Neural progenitor cell (in vitro differentiated cells): Measurements from ENCODE around the gene HMGCS1. TPM values are rescaled to one million over a fixed set of nuclear protein-coding genes. Genes with fewer than 3 reads are reported as not detected.

Experiments used
- DNase-seq: peaks from one replicate; pipeline ENCODE4 v3.0.0-alpha.2; 2016; ENCODE audit warnings: low spot score
- H2AFZ ChIP-seq: fragments of 200-600 bp; sonication (generic); replicated peaks from 2 replicates; pipeline ENCODE4 v1.6.1; 2016; ENCODE audit warnings: antibody characterized with exemption
- H3F3A ChIP-seq: fragments of 200-600 bp; sonication (generic); 2 replicates; pipeline ENCODE4 v1.6.1; 2016; ENCODE audit warnings: antibody characterized with exemption, low read depth
- H3K27ac ChIP-seq: fragments of 200-600 bp; sonication (generic); 2 replicates; pipeline ENCODE4 v1.5.1; 2016; ENCODE audit warnings: mild to moderate bottlenecking
- H3K27me3 ChIP-seq: fragments of 200-600 bp; sonication (generic); 2 replicates; pipeline ENCODE4 v1.6.1; 2016; ENCODE audit warnings: mild to moderate bottlenecking, moderate library complexity
- H3K36me3 ChIP-seq: fragments of 200-600 bp; sonication (generic); 2 replicates; pipeline ENCODE4 v1.5.1; 2016
- H3K4me1 ChIP-seq: fragments of 200-600 bp; sonication (generic); 2 replicates; pipeline ENCODE4 v1.6.1; 2016; ENCODE audit warnings: mixed run types
- H3K4me2 ChIP-seq: fragments of 200-600 bp; sonication (generic); 2 replicates; pipeline ENCODE4 v1.6.1; 2016
- H3K4me3 ChIP-seq: fragments of 200-600 bp; sonication (generic); 2 replicates; pipeline ENCODE4 v1.5.1; 2016
- H3K79me2 ChIP-seq: fragments of 200-600 bp; sonication (generic); 2 replicates; pipeline ENCODE4 v1.6.1; 2016; ENCODE audit warnings: low read depth
- H3K9ac ChIP-seq: fragments of 200-600 bp; sonication (generic); 2 replicates; pipeline ENCODE4 v1.6.1; 2016
- H3K9me3 ChIP-seq: fragments of 200-600 bp; sonication (generic); 2 replicates; pipeline ENCODE4 v1.5.1; 2016; ENCODE audit warnings: low read depth
- H4K20me1 ChIP-seq: fragments of 200-600 bp; sonication (generic); 2 replicates; pipeline ENCODE4 v1.6.1; 2016; ENCODE audit warnings: low read depth
- H3K27ac Mint-ChIP-seq: 3 replicates; pipeline ENCODE4 v1.8.0; 2021; ENCODE audit warnings: mixed read lengths
- H3K27me3 Mint-ChIP-seq: 2 replicates; pipeline ENCODE4 v1.8.0; 2022; ENCODE audit warnings: low read depth, mild to moderate bottlenecking, inconsistent platforms, moderate library complexity, mixed read lengths; ENCODE audit not compliant: insufficient read depth
- H3K36me3 Mint-ChIP-seq: 3 replicates; pipeline ENCODE4 v1.8.0; 2021; ENCODE audit warnings: mixed read lengths
- H3K4me1 Mint-ChIP-seq: 3 replicates; pipeline ENCODE4 v1.8.0; 2021; ENCODE audit warnings: mixed read lengths
- H3K4me3 Mint-ChIP-seq: 3 replicates; pipeline ENCODE4 v1.8.0; 2021; ENCODE audit warnings: mild to moderate bottlenecking, moderate library complexity, mixed read lengths
- H3K9me3 Mint-ChIP-seq: 3 replicates; pipeline ENCODE4 v1.8.0; 2020; ENCODE audit warnings: mixed read lengths
- CTCF ChIP-seq: fragments of 200-600 bp; sonication (generic); IDR thresholded peaks from 2 replicates; pipeline ENCODE4 v1.5.1; 2017; ENCODE audit warnings: antibody characterized with exemption, mild to moderate bottlenecking
- EZH2 ChIP-seq: fragments of 200-600 bp; sonication (generic); IDR thresholded peaks from 2 replicates; pipeline ENCODE4 v1.6.1; 2017; ENCODE audit warnings: antibody characterized with exemption, mild to moderate bottlenecking, moderate library complexity
- EZH2phosphoT487 ChIP-seq: fragments of 200-600 bp; sonication (generic); IDR thresholded peaks from 2 replicates; pipeline ENCODE4 v1.6.1; 2017; ENCODE audit warnings: antibody characterized with exemption
- total RNA-seq: library from RNA; depleted of rRNA; stranded (reverse); fragments of >200 nt; gene quantifications from 2 replicates; pipeline ENCODE4 v1.2.3, GENCODE V29; 2015; ENCODE audit warnings: low replicate concordance

Gene HMGCS1
- total RNA-seq, 1 donor from 2014 or later = 274 TPM

GRCh38 chr5:43357067-43357466 lies 43.9 kb upstream of the HMGCS1 start:
- Histone ChIP-seq H3K27ac (no peak overlapping the region), H4K20me1 (no peaks in the 10 kb centered on the region), H3K79me2 (no peaks in the 10 kb centered on the region), H3F3A (no peaks in the 10 kb centered on the region), H3K9ac (no peak overlapping the region), H2AFZ (no peak overlapping the region), H3K4me3 (no peak overlapping the region), H3K4me2 (no peak overlapping the region), H3K4me1 (no peaks in the 10 kb centered on the region), H3K27me3 (no peaks in the 10 kb centered on the region), H3K36me3 (no peaks in the 10 kb centered on the region), H3K9me3 (no peaks in the 10 kb centered on the region)
- peaks cover 2% of the 10 kb centered on the region for H3K27me3 Mint-ChIP-seq
- TF ChIP-seq EZH2 = no peak
- TF ChIP-seq CTCF = no peak
- TF ChIP-seq EZH2phosphoT487 = no peak
- DNase-seq = no peak
- no peak overlapping the region for H3K4me3 Mint-ChIP-seq
- no peaks in the 10 kb centered on the region for H3K4me1 Mint-ChIP-seq
- peaks cover 11% of the 10 kb centered on the region for H3K9me3 Mint-ChIP-seq
- H3K27ac Mint-ChIP-seq = no peak overlapping the region
- no peaks in the 10 kb centered on the region for H3K36me3 Mint-ChIP-seq

GRCh38 chr5:43354774-43355173 lies 41.6 kb upstream of the HMGCS1 start:
- Mint-ChIP-seq H3K36me3 (no peaks in the 10 kb centered on the region), H3K9me3 (peaks cover 5% of the 10 kb centered on the region), H3K4me1 (no peaks in the 10 kb centered on the region), H3K4me3 (no peak overlapping the region), H3K27me3 (peaks cover 6% of the 10 kb centered on the region), H3K27ac (no peak overlapping the region)
- Histone ChIP-seq H4K20me1 (no peaks in the 10 kb centered on the region), H3K27ac (no peak overlapping the region), H3K4me3 (no peak overlapping the region), H3K27me3 (no peaks in the 10 kb centered on the region), H3K9ac (no peak overlapping the region), H3K4me2 (no peak overlapping the region), H3K4me1 (no peaks in the 10 kb centered on the region), H3K79me2 (no peaks in the 10 kb centered on the region), H2AFZ (no peak overlapping the region), H3K36me3 (no peaks in the 10 kb centered on the region), H3F3A (no peaks in the 10 kb centered on the region), H3K9me3 (no peaks in the 10 kb centered on the region)
- TF ChIP-seq CTCF = no peak
- TF ChIP-seq EZH2phosphoT487 = no peak
- TF ChIP-seq EZH2 = no peak
- no peak for DNase-seq

- H3F3A ChIP-seq = no peaks in the 10 kb centered on the region
- Mint-ChIP-seq H3K9me3 (no peaks in the 10 kb centered on the region), H3K27ac (no peak overlapping the region), H3K36me3 (no peaks in the 10 kb centered on the region), H3K4me1 (no peaks in the 10 kb centered on the region), H3K4me3 (no peak overlapping the region), H3K27me3 (peaks cover 6% of the 10 kb centered on the region)
- no peak for TF ChIP-seq CTCF
- no peak for TF ChIP-seq EZH2
- no peak for TF ChIP-seq EZH2phosphoT487
- H2AFZ ChIP-seq = no peak overlapping the region
- no peak for DNase-seq
- no peaks in the 10 kb centered on the region for H3K79me2 ChIP-seq
- H3K27me3 ChIP-seq = no peaks in the 10 kb centered on the region
- H3K9ac ChIP-seq = no peak overlapping the region
- no peaks in the 10 kb centered on the region for H3K4me1 ChIP-seq
- no peak overlapping the region for H3K4me3 ChIP-seq
- no peaks in the 10 kb centered on the region for H3K9me3 ChIP-seq
- no peaks in the 10 kb centered on the region for H3K36me3 ChIP-seq
- no peak overlapping the region for H3K4me2 ChIP-seq
- no peak overlapping the region for H3K27ac ChIP-seq
- no peaks in the 10 kb centered on the region for H4K20me1 ChIP-seq
Observed at GRCh38 chr5:43353668-43354067, 40.5 kb upstream of the HMGCS1 start.

GRCh38 chr5:43352915-43353314 lies 39.7 kb upstream of the HMGCS1 start:
- Histone ChIP-seq H3K36me3 (no peaks in the 10 kb centered on the region), H3K9ac (no peak overlapping the region), H3K4me3 (no peak overlapping the region), H3K27ac (no peak overlapping the region), H3K79me2 (no peaks in the 10 kb centered on the region), H3F3A (no peaks in the 10 kb centered on the region), H4K20me1 (no peaks in the 10 kb centered on the region), H3K9me3 (no peaks in the 10 kb centered on the region), H3K4me2 (no peak overlapping the region), H3K4me1 (no peaks in the 10 kb centered on the region), H2AFZ (no peak overlapping the region), H3K27me3 (no peaks in the 10 kb centered on the region)
- Mint-ChIP-seq H3K4me3 (no peak overlapping the region), H3K36me3 (no peaks in the 10 kb centered on the region), H3K4me1 (no peaks in the 10 kb centered on the region), H3K27ac (no peak overlapping the region), H3K9me3 (no peaks in the 10 kb centered on the region), H3K27me3 (peaks cover 8% of the 10 kb centered on the region)
- no peak for DNase-seq
- no peak for TF ChIP-seq CTCF
- TF ChIP-seq EZH2 = no peak
- no peak for TF ChIP-seq EZH2phosphoT487
